H1 (cell line): ENCODE results near the gene TGIF1. TPM values are rescaled to one million over a fixed set of nuclear protein-coding genes. Genes with fewer than 3 reads are reported as not detected.
A peak's percentile ranks its signal among the peaks of the same experiment; 100 is the strongest.

Experiments used
- ATF2 ChIP-seq: IDR thresholded peaks from 2 replicates; pipeline ENCODE4 v1.6.1; 2012; ENCODE audit warnings: low read length, inconsistent platforms
- CHD1 ChIP-seq: IDR thresholded peaks from 2 replicates; pipeline ENCODE4 v1.6.1; 2012; ENCODE audit warnings: low read depth, low read length, improper control_type of control experiment
- CHD7 ChIP-seq: fragments of 300-600 bp; sonication (generic); IDR thresholded peaks from 2 replicates; pipeline ENCODE4 v1.7.1; 2012; ENCODE audit warnings: low read length, moderate library complexity, mild to moderate bottlenecking, inconsistent platforms; ENCODE audit not compliant: insufficient replicate concordance
- NRF1 ChIP-seq: IDR thresholded peaks from 2 replicates; pipeline ENCODE4 v1.6.1; 2011; ENCODE audit warnings: mild to moderate bottlenecking, low read depth, low read length, improper control_type of control experiment
- PHF8 ChIP-seq: fragments of 200-600 bp; sonication (generic); conservative IDR thresholded peaks from 2 replicates; pipeline ENCODE4 v1.7.1; 2012; ENCODE audit warnings: low read depth, mild to moderate bottlenecking, inconsistent platforms, low read length, moderate library complexity
- TAF7 ChIP-seq: optimal IDR thresholded peaks from 2 replicates; pipeline ENCODE3; 2011; ENCODE audit warnings: low read depth, mild to moderate bottlenecking, inconsistent platforms, low read length, moderate library complexity, borderline replicate concordance
- TEAD4 ChIP-seq: IDR thresholded peaks from 2 replicates; pipeline ENCODE4 v1.6.1; 2012; ENCODE audit warnings: low read depth, low read length, inconsistent platforms, mixed read lengths
- polyA plus RNA-seq, 7 experiments: library from polyadenylated mRNA; depleted of rRNA in 3 of 7; stranded (reverse) in 5 of 7; unstranded in 2 of 7; fragments of >200 nt in 5 of 7; fragments of 200-250 nt in 2 of 7; gene quantifications; 1 replicate in 5 of 7; 2 replicates in 1 of 7; 4 replicates in 1 of 7; pipeline versions ENCODE4 v1.2.1 to v1.2.3, GENCODE V29; 2011 to 2013; ENCODE audit warnings: missing spikeins in 2 of 7, mixed read lengths in 2 of 7
- total RNA-seq: library from RNA; stranded (reverse); fragmentation: NEBNext Ultra II Directional; extraction: Animal tissue kit (Norgen Biotek cat#: 25700); gene quantifications from 2 replicates; pipeline ENCODE4 v1.2.1, GENCODE V29; 2021

The TGIF1 gene
- total and polyA plus RNA-seq, 2 of the 8 experiments (the other 6 are each of a cell fraction or from before 2014, with no cell fraction given) = 256 to 262 TPM

GRCh38 chr18:3451183-3451988 lies 1.4 kb downstream of the TGIF1 start (continued):
- TF ChIP-seq CHD7 = no peak
- peak; percentile 79 for TF ChIP-seq TEAD4
- peak; percentile 24; the same call in 1 of the 2 replicates for TF ChIP-seq CHD1
- TF ChIP-seq PHF8 = peak; percentile 24; the same call in 1 of the 2 replicates
- TF ChIP-seq ATF2 = no peak
- peak; percentile 72 for TF ChIP-seq NRF1
- peak; percentile 75 for TF ChIP-seq TAF7
